Breast epithelium (tissue), 3 donors: ENCODE data around the gene KIAA2012.

Experiments used
- CTCF ChIP-seq, 3 donors: fragments of 450-650 bp; IDR thresholded peaks; one replicate each; pipeline ENCODE4 v1.5.1; 2016 to 2017; ENCODE audit warnings: antibody characterized with exemption in 3 of 3, mild to moderate bottlenecking in 3 of 3, moderate library complexity in 3 of 3
- POLR2AphosphoS5 ChIP-seq, 3 donors: sonication (generic); formaldehyde crosslinking; IDR thresholded peaks; one replicate each; pipeline ENCODE4 v1.6.1; 2017; ENCODE audit warnings: antibody characterized with exemption in 3 of 3

DNA sequence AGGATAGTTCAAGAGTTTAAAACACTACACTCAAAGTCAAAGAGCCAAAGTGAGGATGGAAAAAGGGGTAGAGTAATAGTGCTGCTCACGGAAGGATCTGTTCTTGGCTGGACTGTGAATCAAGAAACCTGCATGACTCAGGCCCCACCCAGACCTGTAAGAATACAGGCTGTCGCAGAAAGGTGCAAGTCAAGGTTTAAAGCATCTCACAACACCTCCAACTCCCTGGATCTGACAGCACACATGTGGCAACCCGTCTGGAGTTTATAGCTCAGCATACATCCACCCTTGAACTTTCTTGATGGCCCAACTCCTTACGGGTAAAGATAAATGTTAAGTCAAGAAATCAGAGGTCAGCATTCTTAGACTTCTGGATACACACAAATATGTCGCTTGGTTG, 6.3 kb downstream of the KIAA2012 start:
- TF ChIP-seq CTCF (IDR thresholded peaks at IDR 0.05) (no peak), POLR2AphosphoS5 (IDR thresholded peaks at IDR 0.05) (no peak)
